K562 (cell line): Measurements from ENCODE around the gene KIF5A. TPM values are rescaled to one million over a fixed set of nuclear protein-coding genes. Genes with fewer than 3 reads are reported as not detected.

Experiments used
- ASH1L ChIP-seq: fragments of 450-650 bp; IDR thresholded peaks from 2 replicates; pipeline ENCODE4 v1.6.1; 2018; ENCODE audit warnings: borderline replicate concordance, mild to moderate bottlenecking, low read depth; ENCODE audit not compliant: partially characterized antibody
- ATF3 ChIP-seq, 2 experiments: fragments of 450-650 bp in 1 of 2; sonication (generic) in 1 of 2; formaldehyde crosslinking in 1 of 2; IDR thresholded peaks in 1 of 2; conservative IDR thresholded peaks in 1 of 2; 2 replicates each; pipeline versions ENCODE4 v1.6.1 to v1.8.1; 2016 to 2023; ENCODE audit warnings: mild to moderate bottlenecking in 2 of 2, moderate library complexity in 2 of 2, inconsistent platforms in 1 of 2, missing genetic modification reagents in 1 of 2
- MAFF ChIP-seq: IDR thresholded peaks from 2 replicates; pipeline ENCODE4 v1.6.1; 2012; ENCODE audit warnings: low read length, improper control_type of control experiment
- MAFK ChIP-seq: IDR thresholded peaks from 2 replicates; pipeline ENCODE4 v1.6.1; 2011; ENCODE audit warnings: low read length, improper control_type of control experiment
- MGA ChIP-seq: fragments of 450-650 bp; IDR thresholded peaks from 2 replicates; pipeline ENCODE4 v1.6.1; 2016; ENCODE audit warnings: mild to moderate bottlenecking, moderate library complexity
- NFE2 ChIP-seq: IDR thresholded peaks from 2 replicates; pipeline ENCODE4 v1.6.1; 2014; ENCODE audit warnings: antibody characterized with exemption, low read depth
- NR2F6 ChIP-seq: fragments of 450-650 bp; formaldehyde crosslinking; IDR thresholded peaks from 2 replicates; pipeline ENCODE4 v1.4.0; 2020; ENCODE audit warnings: mild to moderate bottlenecking
- POU5F1 ChIP-seq: fragments of 150-350 bp; IDR thresholded peaks from 2 replicates; pipeline ENCODE4 v1.6.1; 2014; ENCODE audit warnings: borderline replicate concordance, low read length, low read depth, mild to moderate bottlenecking; ENCODE audit not compliant: partially characterized antibody
- RHOXF2B ChIP-seq: fragments of 250-450 bp; sonication (Bioruptor Pico); conservative IDR thresholded peaks from 2 replicates; pipeline ENCODE4 v1.5.1; 2021
- TOE1 ChIP-seq, 2 experiments: fragments of 450-650 bp in 1 of 2; sonication (generic) in 1 of 2; formaldehyde crosslinking in 1 of 2; IDR thresholded peaks; 2 replicates each; pipeline versions ENCODE4 v1.7.1 to v1.8.0; 2016 to 2022; ENCODE audit warnings: borderline replicate concordance in 2 of 2, mild to moderate bottlenecking in 2 of 2, antibody characterized with exemption in 1 of 2, inconsistent platforms in 1 of 2, low read depth in 1 of 2, missing genetic modification reagents in 1 of 2, moderate library complexity in 1 of 2
- ZFX ChIP-seq: sonication (generic); formaldehyde crosslinking; IDR thresholded peaks from 2 replicates; pipeline ENCODE4 v1.8.0; 2022; ENCODE audit warnings: mild to moderate bottlenecking, missing genetic modification reagents, moderate library complexity
- ZNF408 ChIP-seq: fragments of 250-450 bp; sonication (Bioruptor Pico); IDR thresholded peaks from 2 replicates; pipeline ENCODE4 v1.4.0; 2020; ENCODE audit warnings: low read depth, mild to moderate bottlenecking, moderate library complexity
- polyA plus RNA-seq, 8 experiments: library from polyadenylated mRNA; depleted of rRNA in 4 of 8; stranded (reverse) in 5 of 8; unstranded in 3 of 8; fragments of >200 nt; fragmentation: Nextera tagmentation in 2 of 8; fragmentation: Illumina TruSeq in 1 of 8; extraction: Ambion mirVana in 2 of 8; extraction: Trizol in 1 of 8; gene quantifications; 2 replicates each; pipeline versions ENCODE4 v1.2.1 to v1.2.3, GENCODE V29; 2011 to 2014; ENCODE audit warnings: inconsistent platforms in 1 of 8, missing spikeins in 1 of 8
- total RNA-seq, 7 experiments: library from RNA; depleted of rRNA in 6 of 7; stranded (reverse); fragments of >200 nt in 6 of 7; fragmentation: Illumina TruSeq in 2 of 7; extraction: Trizol in 2 of 7; gene quantifications; 2 replicates each; pipeline versions ENCODE4 v1.2.1 to v1.2.3, GENCODE V29; 2011 to 2021; ENCODE audit warnings: low replicate concordance in 1 of 7

The KIF5A gene
- total and polyA plus RNA-seq, 9 of the 15 experiments (the other 6 are each of a cell fraction or from before 2014, with no cell fraction given) = 3.4 to 17.7 (median 8.0) TPM

- TF ChIP-seq MGA (no peak), TOE1 (IDR thresholded peaks at IDR 0.05; ENCODE audit: borderline replicate concordance) (no peak), TOE1 (CRISPR knock-in tag; IDR thresholded peaks at IDR 0.05; ENCODE audit: borderline replicate concordance, low read depth) (no peak), ASH1L (no peak), RHOXF2B (CRISPR knock-in tag) (no peak), POU5F1 (no peak), ZFX (CRISPR knock-in tag) (no peak), MAFF (no peak), ZNF408 (CRISPR knock-in tag) (no peak), MAFK (no peak), ATF3 (IDR thresholded peaks at IDR 0.05) (0 out of 2 replicates have a peak, but pooled peaks have one; percentile 9), ATF3 (CRISPR knock-in tag; conservative IDR thresholded peaks at IDR 0.05) (no peak), NR2F6 (no peak), NFE2 (no peak)
These were observed 30.7 kb upstream of the KIF5A start (continued) for GRCh38 chr12:57518920-57519795.
